ENCODE data around the gene RNF180.
"Not testable (repeated sequence)": the region's sequence is repeated elsewhere in the genome, so short reads cannot be mapped to it uniquely, and the experiment has no call there.

RNF180 gene

GRCh38 chr5:64398735-64399134 lies 233.1 kb downstream of the RNF180 start:
- DNase-seq = not testable (repeated sequence)

DNA sequence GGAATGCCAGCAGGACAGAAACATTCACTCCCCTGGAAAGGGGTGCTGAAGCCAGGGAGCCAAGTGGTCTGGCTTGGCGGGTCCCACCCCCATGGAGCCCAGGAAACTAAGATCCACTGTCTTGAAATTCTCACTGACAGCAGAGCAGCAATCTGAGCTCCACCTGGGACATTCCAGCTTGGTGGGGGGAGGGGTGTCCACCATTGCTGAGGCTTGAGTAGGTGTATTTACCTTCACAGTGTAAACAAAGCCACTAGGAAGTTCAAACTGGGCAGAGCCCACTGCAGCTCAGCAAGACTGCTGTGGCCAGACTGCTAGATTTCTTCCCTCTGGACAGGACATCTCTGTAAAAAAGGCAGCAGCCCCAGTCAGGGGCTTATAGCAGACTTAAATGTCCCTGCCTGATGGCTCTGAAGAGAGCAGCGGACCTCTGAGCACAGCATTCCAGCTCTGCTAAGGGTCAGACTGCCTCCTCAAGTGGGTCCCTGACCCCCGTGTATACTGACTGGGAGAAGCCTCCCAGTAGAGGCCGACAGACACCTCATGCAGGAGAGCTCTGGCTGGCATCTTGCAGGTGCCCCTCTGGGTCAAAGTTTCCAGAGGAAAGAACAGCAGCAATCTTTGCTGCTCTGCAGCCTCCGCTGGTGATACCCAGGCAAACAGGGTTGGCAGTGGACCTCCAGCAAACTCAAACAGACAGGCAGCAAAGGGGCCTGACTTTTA lies 241.6 kb downstream of the RNF180 start:
- peak; percentile 82 for DNase-seq

GRCh38 chr5:64417390-64417789 lies 251.7 kb downstream of the RNF180 start:
- peak; percentile 45 for DNase-seq

DNA sequence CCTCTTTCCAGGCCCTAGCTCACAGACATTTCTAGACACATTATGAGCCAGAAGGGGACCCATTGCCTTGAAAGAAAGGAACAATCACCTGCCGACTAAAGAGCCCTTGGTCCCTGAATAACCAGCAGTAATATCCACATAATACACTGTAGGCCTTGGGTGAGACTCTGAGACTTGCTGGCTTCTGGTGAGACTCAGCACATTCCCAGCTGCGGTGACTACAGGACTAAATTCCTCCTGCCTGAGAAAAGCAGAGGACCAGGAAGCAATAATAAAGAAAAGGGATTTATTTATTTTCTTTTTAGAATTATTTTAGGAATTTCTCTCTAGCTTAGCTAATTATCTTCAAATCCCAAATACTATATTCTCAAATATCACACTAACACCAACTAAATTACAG lies 252.4 kb downstream of the RNF180 start:
- DNase-seq = no peak
